OCI-LY7 (cell line): ENCODE data around the gene DOCK4. TPM values are rescaled to one million over a fixed set of nuclear protein-coding genes. Genes with fewer than 3 reads are reported as not detected.

Source experiments
- BruUV-seq: library from RNA; stranded (reverse); fragments of 400-500 nt; replicated peaks from 2 replicates; lab custom pipeline; 2021; lab: Mats Ljungman, UMichigan
- CTCF ChIA-PET: fragments of 300-600 bp; sonication (Branson Sonifier 250); formaldehyde crosslinking; loops from one replicate; lab custom pipeline; 2022; ENCODE audit warnings: antibody characterized with exemption; ENCODE audit not compliant: unreplicated experiment; lab: Charles Lee
- POLR2A ChIA-PET: fragments of 300-600 bp; sonication (Branson Sonifier 250); formaldehyde crosslinking; loops from one replicate; lab custom pipeline; 2022; ENCODE audit warnings: antibody characterized with exemption; lab: Charles Lee
- DNase-seq: peaks from one replicate; pipeline ENCODE4 v3.0.0-alpha.2; 2015; ENCODE audit warnings: low spot score
- H2AFZ ChIP-seq: fragments of 200-600 bp; sonication (generic), shearing (Covaris generic); 2 replicates; pipeline ENCODE4 v1.6.1; 2014; ENCODE audit warnings: mild to moderate bottlenecking, antibody characterized with exemption, low read length, moderate library complexity
- H3K27ac ChIP-seq: fragments of 200-600 bp; sonication (generic); 2 replicates; pipeline ENCODE4 v1.5.1; 2014; ENCODE audit warnings: mixed run types, low read depth, mild to moderate bottlenecking, moderate library complexity, low read length, inconsistent platforms; ENCODE audit not compliant: poor library complexity, severe bottlenecking
- H3K36me3 ChIP-seq: fragments of 200-600 bp; sonication (generic); 2 replicates; pipeline ENCODE4 v1.6.1; 2014; ENCODE audit warnings: mild to moderate bottlenecking, antibody characterized with exemption, low read length, moderate library complexity, mixed read lengths; ENCODE audit not compliant: insufficient read depth
- H3K4me1 ChIP-seq: fragments of 200-600 bp; sonication (generic); 2 replicates; pipeline ENCODE4 v1.5.1; 2014; ENCODE audit warnings: mild to moderate bottlenecking, low read length; ENCODE audit not compliant: insufficient read depth, poor library complexity, severe bottlenecking
- H3K4me2 ChIP-seq: fragments of 200-600 bp; sonication (generic); 2 replicates; pipeline ENCODE4 v1.6.1; 2014; ENCODE audit warnings: mild to moderate bottlenecking, low read length
- H3K4me3 ChIP-seq: fragments of 200-600 bp; sonication (generic); 2 replicates; pipeline ENCODE4 v1.5.1; 2014; ENCODE audit warnings: mild to moderate bottlenecking, low read depth, low read length; ENCODE audit not compliant: poor library complexity, severe bottlenecking
- H3K79me2 ChIP-seq: fragments of 200-600 bp; sonication (generic); 2 replicates; pipeline ENCODE4 v1.6.1; 2016; ENCODE audit warnings: low read depth, mild to moderate bottlenecking, low read length, moderate library complexity, mixed read lengths; ENCODE audit not compliant: insufficient read depth
- H3K9me2 ChIP-seq: fragments of 200-600 bp; sonication (generic); 2 replicates; pipeline ENCODE4 v1.6.1; 2016; ENCODE audit warnings: mild to moderate bottlenecking, low read length, mixed read lengths; ENCODE audit not compliant: insufficient read depth
- H3K9me3 ChIP-seq: fragments of 200-600 bp; sonication (generic); 2 replicates; pipeline ENCODE4 v1.6.1; 2014; ENCODE audit warnings: mild to moderate bottlenecking, mixed run types, low read length, mixed read lengths
- H4K20me1 ChIP-seq: fragments of 200-600 bp; sonication (generic); 2 replicates; pipeline ENCODE4 v1.6.1; 2014; ENCODE audit warnings: mild to moderate bottlenecking, antibody characterized with exemption, low read length, moderate library complexity, mixed read lengths; ENCODE audit not compliant: insufficient read depth
- EZH2phosphoT487 ChIP-seq: fragments of 200-600 bp; sonication (generic); IDR thresholded peaks from 2 replicates; pipeline ENCODE4 v1.6.1; 2018; ENCODE audit warnings: low read depth, borderline replicate concordance, mild to moderate bottlenecking, mixed run types, antibody characterized with exemption, low read length, moderate library complexity, mixed read lengths
- intact Hi-C: fragments of 100-400 bp; cut with micrococcal nuclease; formaldehyde crosslinking; loops from one replicate; pipeline ENCODE4 v1.10.0; 2022; ENCODE audit not compliant: unreplicated experiment
- total RNA-seq, 2 experiments: library from RNA; depleted of rRNA in 1 of 2; stranded (reverse); fragments of >200 nt in 1 of 2; shearing (Covaris generic) in 1 of 2; gene quantifications; 2 replicates each; pipeline ENCODE4 v1.2.3, GENCODE V29; 2014 to 2022
- TF ChIP-seq, protein P1 (sequence below): fragments of 200-600 bp; sonication (generic); conservative IDR thresholded peaks from 2 replicates; pipeline ENCODE4 v1.5.1; 2014; ENCODE audit warnings: mild to moderate bottlenecking, antibody characterized with exemption, low read length, moderate library complexity, mixed read lengths

Gene DOCK4
- total RNA-seq, 2 experiments from 2014 or later, result 0.91 to 4.9 TPM

DNA sequence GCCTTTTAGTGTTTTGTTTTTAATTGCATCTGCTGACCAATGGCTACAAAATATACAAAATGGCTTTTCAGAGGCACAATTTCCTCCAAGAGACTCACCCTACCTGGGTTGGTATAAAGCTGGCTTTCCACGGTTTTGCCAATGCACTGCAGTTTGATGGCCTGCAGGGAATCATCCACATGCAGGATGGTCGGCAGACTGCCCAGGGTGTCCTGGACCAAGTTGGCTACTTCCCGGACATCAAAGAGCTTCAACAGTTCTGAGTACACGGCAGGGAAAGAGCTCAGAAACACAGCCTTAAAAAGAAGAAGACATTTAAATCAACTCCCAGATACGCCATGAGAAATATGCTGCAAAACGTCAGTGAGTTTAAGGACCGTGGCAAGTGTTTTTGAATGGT is 342.9 kb downstream of the DOCK4 start:
- no peaks in the 10 kb centered on the region for H3K9me2 ChIP-seq
- BruUV-seq, result no TSS peak
- no peaks in the 10 kb centered on the region for H3K9me3 ChIP-seq
- H4K20me1 ChIP-seq, result no peaks in the 10 kb centered on the region
- no peak overlapping the region for H2AFZ ChIP-seq
- H3K4me3 ChIP-seq, result no peak overlapping the region
- ChIA-PET POLR2A (interaction anchor here (0.7 to 0.9 kb wide), 2 partner anchors 193 to 812 kb away, joined by 3 read pairs; no protein-coding TSS in a partner anchor), CTCF (no interaction called here)
- TF ChIP-seq EZH2phosphoT487, result no peak
- TF ChIP-seq, protein P1, sequence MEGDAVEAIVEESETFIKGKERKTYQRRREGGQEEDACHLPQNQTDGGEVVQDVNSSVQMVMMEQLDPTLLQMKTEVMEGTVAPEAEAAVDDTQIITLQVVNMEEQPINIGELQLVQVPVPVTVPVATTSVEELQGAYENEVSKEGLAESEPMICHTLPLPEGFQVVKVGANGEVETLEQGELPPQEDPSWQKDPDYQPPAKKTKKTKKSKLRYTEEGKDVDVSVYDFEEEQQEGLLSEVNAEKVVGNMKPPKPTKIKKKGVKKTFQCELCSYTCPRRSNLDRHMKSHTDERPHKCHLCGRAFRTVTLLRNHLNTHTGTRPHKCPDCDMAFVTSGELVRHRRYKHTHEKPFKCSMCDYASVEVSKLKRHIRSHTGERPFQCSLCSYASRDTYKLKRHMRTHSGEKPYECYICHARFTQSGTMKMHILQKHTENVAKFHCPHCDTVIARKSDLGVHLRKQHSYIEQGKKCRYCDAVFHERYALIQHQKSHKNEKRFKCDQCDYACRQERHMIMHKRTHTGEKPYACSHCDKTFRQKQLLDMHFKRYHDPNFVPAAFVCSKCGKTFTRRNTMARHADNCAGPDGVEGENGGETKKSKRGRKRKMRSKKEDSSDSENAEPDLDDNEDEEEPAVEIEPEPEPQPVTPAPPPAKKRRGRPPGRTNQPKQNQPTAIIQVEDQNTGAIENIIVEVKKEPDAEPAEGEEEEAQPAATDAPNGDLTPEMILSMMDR, result no peak
- H3K79me2 ChIP-seq, result no peaks in the 10 kb centered on the region
- DNase-seq, result no peak
- intact Hi-C loops, result no loop called here
- H3K36me3 ChIP-seq, result no peaks in the 10 kb centered on the region
- no peak overlapping the region for H3K4me2 ChIP-seq
- H3K27ac ChIP-seq, result no peak overlapping the region
- no peaks in the 10 kb centered on the region for H3K4me1 ChIP-seq

DNA sequence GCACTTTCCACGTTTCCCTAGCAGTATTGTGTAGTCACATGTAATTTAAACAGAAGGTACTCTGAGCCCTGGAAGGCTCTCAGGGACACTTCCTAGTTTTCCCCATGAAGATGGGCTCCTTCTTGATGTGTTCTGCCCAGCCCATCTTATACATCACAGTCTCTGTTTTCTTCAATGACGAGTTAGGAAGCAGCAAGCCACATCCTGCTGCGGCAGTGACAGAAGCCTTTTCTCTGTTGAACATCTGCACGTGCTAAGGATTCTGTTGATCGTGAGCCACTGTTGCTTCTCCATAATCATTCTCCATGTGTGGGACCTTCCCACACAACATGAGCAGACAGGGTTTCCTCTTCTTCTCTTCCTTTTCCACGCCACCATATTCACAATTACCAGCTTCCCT is 346.0 kb downstream of the DOCK4 start:
- POLR2A ChIA-PET, result no interaction called here
- no peak for DNase-seq
- no TSS peak for BruUV-seq

DNA sequence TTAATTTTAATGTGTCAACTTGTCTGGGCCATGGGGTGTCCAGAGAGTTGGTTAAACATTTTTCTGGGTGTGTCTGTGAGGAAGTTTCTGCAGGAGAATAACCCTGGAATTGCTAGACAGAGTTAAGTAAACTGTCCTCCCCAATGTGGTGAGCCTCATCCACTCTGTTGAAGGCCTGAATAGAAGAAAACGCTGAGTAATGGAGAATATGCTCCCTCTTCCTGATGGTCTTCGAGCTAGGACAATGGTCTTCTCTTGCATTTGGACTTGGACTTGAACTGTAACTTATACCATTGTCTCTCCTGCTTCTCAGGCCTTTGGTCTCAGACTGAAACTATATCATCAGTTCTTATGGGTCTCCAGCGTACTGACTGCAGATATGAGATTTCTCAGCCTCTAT is 347.9 kb downstream of the DOCK4 start:
- no peak for TF ChIP-seq EZH2phosphoT487
- TF ChIP-seq, protein P1, result no peak
- H2AFZ ChIP-seq, result no peak overlapping the region
- ChIA-PET CTCF (no interaction called here), POLR2A (no interaction called here)
- H3K4me3 ChIP-seq, result no peak overlapping the region
- H3K9me2 ChIP-seq, result no peaks in the 10 kb centered on the region
- H3K79me2 ChIP-seq, result no peaks in the 10 kb centered on the region
- H3K27ac ChIP-seq, result no peak overlapping the region
- no peaks in the 10 kb centered on the region for H3K9me3 ChIP-seq
- H3K36me3 ChIP-seq, result no peaks in the 10 kb centered on the region
- H4K20me1 ChIP-seq, result no peaks in the 10 kb centered on the region
- H3K4me2 ChIP-seq, result no peak overlapping the region
- no peak for DNase-seq
- intact Hi-C loops, result loop anchor here (10.0 kb wide), 1 partner anchor 636 kb away; no protein-coding TSS in a partner anchor
- BruUV-seq, result no TSS peak
- no peaks in the 10 kb centered on the region for H3K4me1 ChIP-seq

More for the DNA sequence above, 346.0 kb downstream of the DOCK4 start:
- Histone ChIP-seq H3K79me2 (no peaks in the 10 kb centered on the region), H3K4me1 (no peaks in the 10 kb centered on the region), H3K9me3 (no peaks in the 10 kb centered on the region), H3K27ac (no peak overlapping the region), H3K36me3 (no peaks in the 10 kb centered on the region), H2AFZ (no peak overlapping the region), H3K9me2 (no peaks in the 10 kb centered on the region), H3K4me2 (no peak overlapping the region), H4K20me1 (no peaks in the 10 kb centered on the region), H3K4me3 (no peak overlapping the region)
- no peak for TF ChIP-seq EZH2phosphoT487
- TF ChIP-seq, protein P1, result no peak
- CTCF ChIA-PET, result no interaction called here
- intact Hi-C loops, result no loop called here
